IMR-90 (cell line): ENCODE data around the gene RAC2. TPM values are rescaled to one million over a fixed set of nuclear protein-coding genes. Genes with fewer than 3 reads are reported as not detected.

Source experiments
- ATAC-seq: fragments of 200-7000 bp; cut with Tn5 transposase; 2 replicates; pipeline ENCODE4 v1.9.1; 2020; ENCODE audit warnings: low read depth, mild to moderate bottlenecking, moderate library complexity
- BruUV-seq: library from RNA; stranded (reverse); fragments of 400-500 nt; replicated peaks from 2 replicates; lab custom pipeline; 2021; lab: Mats Ljungman, UMichigan
- CTCF ChIA-PET: fragments of 300-600 bp; formaldehyde crosslinking; extraction: SDS; loops from one replicate; lab custom pipeline; 2021; ENCODE audit warnings: antibody characterized with exemption; lab: Yijun Ruan, JAX
- POLR2A ChIA-PET: fragments of 300-600 bp; sonication (Branson Sonifier 250); formaldehyde crosslinking; loops from one replicate; lab custom pipeline; 2022; ENCODE audit warnings: antibody characterized with exemption; ENCODE audit not compliant: unreplicated experiment; lab: Charles Lee
- DNase-seq: peaks from one replicate; pipeline ENCODE4 v3.0.0; 2013
- H2AFZ ChIP-seq: replicated peaks from 2 replicates; pipeline ENCODE3; 2013; ENCODE audit warnings: low read length, mild to moderate bottlenecking; ENCODE audit not compliant: poor library complexity
- H2AK5ac ChIP-seq: 2 replicates; pipeline ENCODE4 v1.6.1; 2013; ENCODE audit warnings: low read depth, low read length, inconsistent platforms
- H2AK9ac ChIP-seq: replicated peaks from 2 replicates; pipeline ENCODE3; 2013; ENCODE audit warnings: mild to moderate bottlenecking, low read depth, low read length, moderate library complexity; ENCODE audit not compliant: poor library complexity
- H2BK120ac ChIP-seq: 2 replicates; pipeline ENCODE4 v1.6.1; 2013; ENCODE audit warnings: low read depth, low read length, inconsistent platforms
- H2BK15ac ChIP-seq: 3 replicates; pipeline ENCODE4 v1.6.1; 2013; ENCODE audit warnings: low read depth, low read length, inconsistent platforms
- H2BK20ac ChIP-seq: 2 replicates; pipeline ENCODE4 v1.6.1; 2013; ENCODE audit warnings: low read depth, mild to moderate bottlenecking, inconsistent platforms, low read length, moderate library complexity
- H2BK5ac ChIP-seq: 2 replicates; pipeline ENCODE4 v1.6.1; 2013; ENCODE audit warnings: mild to moderate bottlenecking, low read depth, low read length, inconsistent platforms; ENCODE audit not compliant: poor library complexity, severe bottlenecking
- H3K14ac ChIP-seq: replicated peaks from 2 replicates; pipeline ENCODE4 v1.6.1; 2013; ENCODE audit warnings: low read depth, low read length, inconsistent platforms
- H3K18ac ChIP-seq: 2 replicates; pipeline ENCODE4 v1.6.1; 2013; ENCODE audit warnings: low read depth, low read length, control low read depth
- H3K23ac ChIP-seq: 2 replicates; pipeline ENCODE4 v1.6.1; 2013; ENCODE audit warnings: low read depth, low read length, inconsistent platforms
- H3K27ac ChIP-seq: 2 replicates; pipeline ENCODE4 v1.5.1; 2013; ENCODE audit warnings: mild to moderate bottlenecking, control low read depth, low read length; ENCODE audit not compliant: insufficient read depth
- H3K27me3 ChIP-seq: 2 replicates; pipeline ENCODE4 v1.6.1; 2013; ENCODE audit warnings: low read length; ENCODE audit not compliant: control insufficient read depth, insufficient read depth
- H3K36me3 ChIP-seq: 2 replicates; pipeline ENCODE4 v1.6.1; 2013; ENCODE audit warnings: low read length, mixed read lengths; ENCODE audit not compliant: control insufficient read depth, insufficient read depth
- H3K4ac ChIP-seq: 2 replicates; pipeline ENCODE4 v1.6.1; 2013; ENCODE audit warnings: low read depth, low read length, inconsistent platforms
- H3K4me1 ChIP-seq: 2 replicates; pipeline ENCODE4 v1.6.1; 2013; ENCODE audit warnings: low read length, mixed read lengths; ENCODE audit not compliant: control insufficient read depth, insufficient read depth
- H3K4me2 ChIP-seq: 2 replicates; pipeline ENCODE4 v1.6.1; 2013; ENCODE audit warnings: low read depth, mild to moderate bottlenecking, control low read depth, low read length, moderate library complexity
- H3K4me3 ChIP-seq: 2 replicates; pipeline ENCODE4 v1.5.1; 2013; ENCODE audit warnings: low read depth, mild to moderate bottlenecking, control low read depth, low read length, moderate library complexity; ENCODE audit not compliant: insufficient read depth
- H3K56ac ChIP-seq: 2 replicates; pipeline ENCODE4 v1.6.1; 2013; ENCODE audit warnings: low read length, inconsistent platforms; ENCODE audit not compliant: insufficient read depth; ENCODE audit errors: extremely low read depth
- H3K79me1 ChIP-seq, 2 experiments: 2 replicates each; pipeline ENCODE4 v1.6.1; 2013; ENCODE audit warnings: low read length in 2 of 2, inconsistent platforms in 1 of 2, low read depth in 1 of 2
- H3K9ac ChIP-seq: 2 replicates; pipeline ENCODE4 v1.6.1; 2013; ENCODE audit warnings: low read depth, low read length, control low read depth
- H3K9me1 ChIP-seq: 2 replicates; pipeline ENCODE4 v1.6.1; 2013; ENCODE audit warnings: low read length, inconsistent platforms; ENCODE audit not compliant: insufficient read depth
- H3K9me3 ChIP-seq: 2 replicates; pipeline ENCODE4 v1.6.1; 2013; ENCODE audit warnings: low read length; ENCODE audit not compliant: control insufficient read depth, insufficient read depth
- H4K20me1 ChIP-seq: 2 replicates; pipeline ENCODE4 v1.6.1; 2013; ENCODE audit warnings: low read length, inconsistent platforms; ENCODE audit not compliant: insufficient read depth
- H4K5ac ChIP-seq: 2 replicates; pipeline ENCODE4 v1.6.1; 2013; ENCODE audit warnings: mild to moderate bottlenecking, low read depth, low read length, control low read depth
- H4K8ac ChIP-seq, 2 experiments: 2 replicates each; pipeline ENCODE4 v1.6.1; 2013; ENCODE audit warnings: low read depth in 2 of 2, low read length in 2 of 2, control low read depth in 1 of 2, inconsistent platforms in 1 of 2
- H4K91ac ChIP-seq: 2 replicates; pipeline ENCODE4 v1.6.1; 2013; ENCODE audit warnings: low read depth, low read length, inconsistent platforms; ENCODE audit not compliant: insufficient read depth
- BHLHE40 ChIP-seq: fragments of 150-350 bp; IDR thresholded peaks from 2 replicates; pipeline ENCODE4 v1.6.1; 2016; ENCODE audit warnings: mild to moderate bottlenecking, low read depth, low read length
- CEBPB ChIP-seq: IDR thresholded peaks from 2 replicates; pipeline ENCODE4 v1.6.1; 2012; ENCODE audit warnings: low read depth, low read length, improper control_type of control experiment
- CHD1 ChIP-seq: IDR thresholded peaks from 2 replicates; pipeline ENCODE4 v1.6.1; 2012; ENCODE audit warnings: low read depth, low read length, improper control_type of control experiment
- ELK1 ChIP-seq: fragments of 150-350 bp; IDR thresholded peaks from 2 replicates; pipeline ENCODE4 v1.6.1; 2016; ENCODE audit warnings: low read depth, mild to moderate bottlenecking, low read length, moderate library complexity, borderline replicate concordance
- FOS ChIP-seq: fragments of 150-350 bp; IDR thresholded peaks from 2 replicates; pipeline ENCODE4 v1.6.1; 2016; ENCODE audit warnings: low read depth, low read length
- MAFK ChIP-seq: IDR thresholded peaks from 2 replicates; pipeline ENCODE4 v1.6.1; 2012; ENCODE audit warnings: low read depth, low read length, improper control_type of control experiment
- MAZ ChIP-seq: IDR thresholded peaks from 2 replicates; pipeline ENCODE4 v1.6.1; 2012; ENCODE audit warnings: low read depth, mild to moderate bottlenecking, low read length, improper control_type of control experiment, moderate library complexity, borderline replicate concordance
- MXI1 ChIP-seq: IDR thresholded peaks from 2 replicates; pipeline ENCODE4 v1.6.1; 2012; ENCODE audit warnings: low read depth, mild to moderate bottlenecking, low read length, moderate library complexity, borderline replicate concordance
- NFE2L2 ChIP-seq: fragments of 150-350 bp; IDR thresholded peaks from 2 replicates; pipeline ENCODE4 v1.6.1; 2016; ENCODE audit warnings: low read depth, mild to moderate bottlenecking, low read length
- POLR2A ChIP-seq: IDR thresholded peaks from 2 replicates; pipeline ENCODE4 v1.6.1; 2012; ENCODE audit warnings: mild to moderate bottlenecking, low read depth, low read length
- RAD21 ChIP-seq: IDR thresholded peaks from 2 replicates; pipeline ENCODE4 v1.6.1; 2012; ENCODE audit warnings: low read length, improper control_type of control experiment
- RCOR1 ChIP-seq: IDR thresholded peaks from 2 replicates; pipeline ENCODE4 v1.6.1; 2012; ENCODE audit warnings: mild to moderate bottlenecking, low read length, improper control_type of control experiment; ENCODE audit not compliant: insufficient replicate concordance
- RFX5 ChIP-seq: IDR thresholded peaks from 2 replicates; pipeline ENCODE4 v1.8.0; 2012; ENCODE audit warnings: low read depth, mild to moderate bottlenecking, low read length, moderate library complexity
- SMC3 ChIP-seq: fragments of 150-350 bp; IDR thresholded peaks from 2 replicates; pipeline ENCODE4 v1.6.1; 2016; ENCODE audit warnings: low read depth, mild to moderate bottlenecking, antibody characterized with exemption, low read length, moderate library complexity
- WGBS, 2 experiments: methylation state at CpG; one replicate each; pipeline versions ENCODE4 v1.1.5 to v1.1.7; 2013; ENCODE audit warnings: missing lambda C conversion rate in 2 of 2; ENCODE audit not compliant: insufficient read length in 1 of 2; ENCODE audit errors: extremely low coverage in 2 of 2; 5-methylcytosine and 5-hydroxymethylcytosine counted together
- dilution Hi-C: fragments of 300-500 bp; cut with HindIII; formaldehyde crosslinking; loops from one replicate; pipeline ENCODE4 v1.14.3; 2018; ENCODE audit warnings: low sequenced_read_pairs; ENCODE audit not compliant: unreplicated experiment
- in situ Hi-C: fragments of 300-500 bp; cut with MboI; formaldehyde crosslinking; loops from 3 replicates; pipeline ENCODE4 v1.14.3; 2019; ENCODE audit warnings: low sequenced_read_pairs, inconsistent platforms, mixed read lengths
- intact Hi-C: fragments of 100-400 bp; cut with micrococcal nuclease; formaldehyde crosslinking; loops from 2 replicates; pipeline ENCODE4 v1.10.0; 2022
- polyA plus RNA-seq, 3 experiments: library from polyadenylated mRNA; depleted of rRNA; stranded (reverse); fragments of >200 nt; gene quantifications; 2 replicates each; pipeline ENCODE4 v1.2.3, GENCODE V29; 2012; ENCODE audit warnings: low replicate concordance in 1 of 3
- total RNA-seq: library from RNA; depleted of rRNA; stranded (reverse); fragments of >200 nt; gene quantifications from 2 replicates; pipeline ENCODE4 v1.2.3, GENCODE V29; 2012
- TF ChIP-seq, protein P1 (sequence below): fragments of 150-350 bp; IDR thresholded peaks from 2 replicates; pipeline ENCODE4 v1.6.1; 2017; ENCODE audit warnings: mild to moderate bottlenecking, antibody characterized with exemption, low read length, low read depth

RAC2 gene
- total and polyA plus RNA-seq, 2 of the 4 experiments (the other 2 are of a cell fraction) = 10.0 to 72.3 TPM

- H3K27me3 ChIP-seq = no peaks in the 10 kb centered on the region
- H4K5ac ChIP-seq = peak overlapping the region; percentile 81
- 0% methylated on average over 51 of the region's 58 CpGs; no CpG with 5 or more reads in 1 of the 2 experiments for whole genome bisulfite sequencing, 2 experiments
- ChIA-PET POLR2A (no interaction called here), CTCF (interaction anchor here (0.9 to 1.5 kb wide), 7 partner anchors 10 to 107 kb away, joined by 3 to 5 read pairs (median 3); no protein-coding TSS in a partner anchor)
- H3K4me3 ChIP-seq = peak overlapping the region; percentile 58
- H3K27ac ChIP-seq = peak overlapping the region; percentile 84
- no TSS peak for BruUV-seq
- peak overlapping the region; percentile 79; the same call in 1 of the 3 replicates for H2BK15ac ChIP-seq
- intact Hi-C loops (loop anchor here (1.0 to 5.0 kb wide), 4 partner anchors 121 to 417 kb away; partner anchors contain the start of gene KCTD17), dilution Hi-C loops (no loop called here), in situ Hi-C loops (loop anchor here (5.0 kb wide), 1 partner anchor 37 kb away; no protein-coding TSS in a partner anchor)
- no peaks in the 10 kb centered on the region for H3K36me3 ChIP-seq
- H3K79me1 ChIP-seq = peaks cover 0 to 6% of the 10 kb centered on the region in 2 experiments; a peak in 1 of 4 replicates
- peak overlapping the region; percentile 99 for H2AK9ac ChIP-seq
- H3K9me1 ChIP-seq = peaks cover 7% of the 10 kb centered on the region
- DNase-seq (peak; percentile 96), ATAC-seq (peak; percentile 98)
- peak overlapping the region; percentile 91 for H3K14ac ChIP-seq
- peak overlapping the region; percentile 75 for H2BK5ac ChIP-seq
- H4K91ac ChIP-seq = peak overlapping the region; percentile 88
- peak overlapping the region; percentile 81 for H3K9ac ChIP-seq
- peak overlapping the region; percentile 87; the same call in 1 of the 2 replicates for H3K23ac ChIP-seq
- peak overlapping the region; percentile 14; the same call in 1 of the 2 replicates for H3K18ac ChIP-seq
- H3K4ac ChIP-seq = peak overlapping the region; percentile 95
- peak overlapping the region; percentile 86 for H3K56ac ChIP-seq
- H2AFZ ChIP-seq = peak overlapping the region; percentile 99
- peak overlapping the region; percentile 95 to 99 for H4K8ac ChIP-seq
- peaks cover 20% of the 10 kb centered on the region for H3K4me1 ChIP-seq
- H3K4me2 ChIP-seq = peak overlapping the region; percentile 82
- H2BK120ac ChIP-seq = peak overlapping the region; percentile 73
- no peaks in the 10 kb centered on the region for H3K9me3 ChIP-seq
- H2AK5ac ChIP-seq = peak overlapping the region; percentile 94
- H4K20me1 ChIP-seq = no peaks in the 10 kb centered on the region
- peak overlapping the region; percentile 48; the same call in 1 of the 2 replicates for H2BK20ac ChIP-seq
- TF ChIP-seq MAZ (peak; percentile 22; the same call in 1 of the 2 replicates), RCOR1 (no peak), BHLHE40 (no peak), RFX5 (no peak), NFE2L2 (no peak), ELK1 (no peak), FOS (no peak), MXI1 (peak; percentile 47; the same call in 1 of the 2 replicates), MAFK (no peak), CEBPB (no peak), POLR2A (peak; percentile 72; the same call in 1 of the 2 replicates), CHD1 (no peak), SMC3 (peak; percentile 71), RAD21 (peak; percentile 74)
- TF ChIP-seq, protein P1, sequence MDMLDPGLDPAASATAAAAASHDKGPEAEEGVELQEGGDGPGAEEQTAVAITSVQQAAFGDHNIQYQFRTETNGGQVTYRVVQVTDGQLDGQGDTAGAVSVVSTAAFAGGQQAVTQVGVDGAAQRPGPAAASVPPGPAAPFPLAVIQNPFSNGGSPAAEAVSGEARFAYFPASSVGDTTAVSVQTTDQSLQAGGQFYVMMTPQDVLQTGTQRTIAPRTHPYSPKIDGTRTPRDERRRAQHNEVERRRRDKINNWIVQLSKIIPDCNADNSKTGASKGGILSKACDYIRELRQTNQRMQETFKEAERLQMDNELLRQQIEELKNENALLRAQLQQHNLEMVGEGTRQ = peak; percentile 21; the same call in 1 of the 2 replicates
Measured at GRCh38 chr22:37199103-37199759, 44.8 kb downstream of the RAC2 start.
